Neural cell (in vitro differentiated cells): ENCODE results near the gene TNKS2. TPM values are rescaled to one million over a fixed set of nuclear protein-coding genes. Genes with fewer than 3 reads are reported as not detected.

Experiments used
- H2AFZ ChIP-seq: fragments of 200-600, 300-800 bp; sonication (generic), shearing (Covaris generic); 2 replicates; pipeline ENCODE4 v1.6.0; 2014; ENCODE audit warnings: low read depth, mild to moderate bottlenecking, antibody characterized with exemption, low read length, moderate library complexity
- H3F3A ChIP-seq: fragments of 200-600 bp; shearing (Covaris generic); 2 replicates; pipeline ENCODE4 v1.6.1; 2016; ENCODE audit warnings: mild to moderate bottlenecking, moderate library complexity, mixed read lengths, antibody characterized with exemption, low read length; ENCODE audit not compliant: insufficient read depth, poor library complexity, severe bottlenecking
- H3K27ac ChIP-seq: fragments of 200-600, 300-800 bp; sonication (generic), shearing (Covaris generic); 2 replicates; pipeline ENCODE4 v1.5.1; 2014; ENCODE audit warnings: mild to moderate bottlenecking, low read length, moderate library complexity
- H3K27me3 ChIP-seq: fragments of 300-800, 200-600 bp; sonication (generic), shearing (Covaris generic); 2 replicates; pipeline ENCODE4 v1.6.0; 2014; ENCODE audit warnings: mild to moderate bottlenecking, low read depth, low read length, moderate library complexity; ENCODE audit not compliant: insufficient read depth
- H3K36me3 ChIP-seq: fragments of 300-800, 200-600 bp; sonication (generic), shearing (Covaris generic); 2 replicates; pipeline ENCODE4 v1.5.1; 2014; ENCODE audit warnings: mild to moderate bottlenecking, antibody characterized with exemption, low read length, moderate library complexity; ENCODE audit not compliant: insufficient read depth
- H3K4me2 ChIP-seq: fragments of 300-800, 200-600 bp; sonication (generic), shearing (Covaris generic); 2 replicates; pipeline ENCODE4 v1.6.0; 2014; ENCODE audit warnings: mild to moderate bottlenecking, low read length
- H3K4me3 ChIP-seq: fragments of 300-800, 200-600 bp; sonication (generic), shearing (Covaris generic); 2 replicates; pipeline ENCODE4 v1.5.1; 2014; ENCODE audit warnings: mild to moderate bottlenecking, low read length, moderate library complexity
- H3K79me2 ChIP-seq: fragments of 200-600 bp; shearing (Covaris generic); replicated peaks from 2 replicates; pipeline ENCODE4 v1.6.0; 2014; ENCODE audit warnings: mild to moderate bottlenecking, low read length, moderate library complexity; ENCODE audit not compliant: insufficient read depth
- H3K9ac ChIP-seq: fragments of 300-800, 200-600 bp; sonication (generic), shearing (Covaris generic); 2 replicates; pipeline ENCODE4 v1.6.1; 2016; ENCODE audit warnings: mild to moderate bottlenecking, low read length, mixed read lengths
- H3K9me2 ChIP-seq: fragments of 200-600 bp; shearing (Covaris generic); 2 replicates; pipeline ENCODE4 v1.6.1; 2016; ENCODE audit warnings: mild to moderate bottlenecking, low read length, mixed read lengths; ENCODE audit not compliant: insufficient read depth
- H3K9me3 ChIP-seq: fragments of 200-600, 300-800 bp; sonication (generic), shearing (Covaris generic); 2 replicates; pipeline ENCODE4 v1.6.1; 2016; ENCODE audit warnings: mild to moderate bottlenecking, mixed run types, low read length, moderate library complexity, mixed read lengths
- H4K20me1 ChIP-seq: fragments of 200-600 bp; shearing (Covaris generic); 2 replicates; pipeline ENCODE4 v1.6.1; 2016; ENCODE audit warnings: mild to moderate bottlenecking, mixed run types; ENCODE audit not compliant: insufficient read depth
- EP300 ChIP-seq: fragments of 450-650 bp; conservative IDR thresholded peaks from 2 replicates; pipeline ENCODE4 v1.6.1; 2014; ENCODE audit warnings: antibody characterized with exemption, mild to moderate bottlenecking, moderate library complexity; ENCODE audit not compliant: poor library complexity, severe bottlenecking
- EZH2 ChIP-seq: fragments of 200-600, 300-800 bp; shearing (Covaris generic), sonication (generic); IDR thresholded peaks from 2 replicates; pipeline ENCODE4 v1.6.1; 2014; ENCODE audit warnings: antibody characterized with exemption, low read length, borderline replicate concordance, mild to moderate bottlenecking; ENCODE audit not compliant: insufficient read depth, poor library complexity, severe bottlenecking
- MXI1 ChIP-seq: fragments of 450-650 bp; conservative IDR thresholded peaks from 2 replicates; pipeline ENCODE4 v1.6.1; 2014; ENCODE audit warnings: antibody characterized with exemption, mild to moderate bottlenecking; ENCODE audit not compliant: poor library complexity, severe bottlenecking
- POLR2AphosphoS5 ChIP-seq: IDR thresholded peaks from 2 replicates; pipeline ENCODE4 v1.6.1; 2012
- RAD21 ChIP-seq: fragments of 450-650 bp; conservative IDR thresholded peaks from 2 replicates; pipeline ENCODE4 v1.6.1; 2014; ENCODE audit warnings: antibody characterized with exemption, mild to moderate bottlenecking, moderate library complexity
- SMC3 ChIP-seq: fragments of 450-650 bp; conservative IDR thresholded peaks from 2 replicates; pipeline ENCODE4 v1.6.1; 2014; ENCODE audit warnings: antibody characterized with exemption, mild to moderate bottlenecking, moderate library complexity; ENCODE audit not compliant: poor library complexity
- TAF1 ChIP-seq: IDR thresholded peaks from 2 replicates; pipeline ENCODE4 v1.6.1; 2012; ENCODE audit warnings: low read depth
- polyA plus RNA-seq: library from polyadenylated mRNA; depleted of rRNA; stranded (reverse); fragments of >200 nt; gene quantifications from 2 replicates; pipeline ENCODE4 v1.2.3, GENCODE V29; 2014
- TF ChIP-seq, protein P1 (sequence below): IDR thresholded peaks from 2 replicates; pipeline ENCODE4 v1.6.1; 2012; ENCODE audit warnings: borderline replicate concordance
- TF ChIP-seq, protein P2 (sequence below): fragments of 450-650 bp; IDR thresholded peaks from 2 replicates; pipeline ENCODE4 v1.5.1; 2014; ENCODE audit warnings: antibody characterized with exemption, mild to moderate bottlenecking, moderate library complexity; ENCODE audit not compliant: poor library complexity, severe bottlenecking

TNKS2 gene
- polyA plus RNA-seq, 1 donor from 2014 or later: 28.0 TPM

DNA sequence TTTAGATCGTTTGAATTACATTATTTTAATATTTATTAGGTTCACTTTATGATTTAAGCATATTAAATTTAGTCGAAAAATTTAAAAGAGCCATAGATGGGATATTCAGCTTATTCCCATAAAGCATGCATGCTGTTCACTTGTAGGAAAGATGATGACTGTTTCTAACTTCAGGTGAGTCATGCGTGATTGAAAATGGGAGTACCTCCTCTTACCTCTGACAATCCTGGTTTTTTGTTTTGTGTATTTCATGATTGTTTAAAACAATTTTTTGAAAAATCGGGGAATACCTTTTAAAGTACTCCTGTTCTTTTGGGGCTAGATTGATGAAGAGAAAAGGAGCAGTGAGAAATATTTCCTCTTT is 1.4 kb downstream of the TNKS2 start:
- Histone ChIP-seq H3K9ac (no peak overlapping the region), H3K9me2 (no peaks in the 10 kb centered on the region), H3K4me3 (peak overlapping the region; percentile 95), H3F3A (no peaks in the 10 kb centered on the region), H2AFZ (no peak overlapping the region), H3K4me2 (peak overlapping the region; percentile 83), H3K36me3 (no peaks in the 10 kb centered on the region), H3K9me3 (no peaks in the 10 kb centered on the region), H3K79me2 (peaks cover 69% of the 10 kb centered on the region), H3K27me3 (no peaks in the 10 kb centered on the region), H3K27ac (no peak overlapping the region), H4K20me1 (peaks cover 6% of the 10 kb centered on the region)
- TF ChIP-seq POLR2AphosphoS5 (no peak), TAF1 (no peak), MXI1 (peak; percentile 35), EP300 (no peak), EZH2 (no peak), RAD21 (no peak)
- TF ChIP-seq, protein P1, sequence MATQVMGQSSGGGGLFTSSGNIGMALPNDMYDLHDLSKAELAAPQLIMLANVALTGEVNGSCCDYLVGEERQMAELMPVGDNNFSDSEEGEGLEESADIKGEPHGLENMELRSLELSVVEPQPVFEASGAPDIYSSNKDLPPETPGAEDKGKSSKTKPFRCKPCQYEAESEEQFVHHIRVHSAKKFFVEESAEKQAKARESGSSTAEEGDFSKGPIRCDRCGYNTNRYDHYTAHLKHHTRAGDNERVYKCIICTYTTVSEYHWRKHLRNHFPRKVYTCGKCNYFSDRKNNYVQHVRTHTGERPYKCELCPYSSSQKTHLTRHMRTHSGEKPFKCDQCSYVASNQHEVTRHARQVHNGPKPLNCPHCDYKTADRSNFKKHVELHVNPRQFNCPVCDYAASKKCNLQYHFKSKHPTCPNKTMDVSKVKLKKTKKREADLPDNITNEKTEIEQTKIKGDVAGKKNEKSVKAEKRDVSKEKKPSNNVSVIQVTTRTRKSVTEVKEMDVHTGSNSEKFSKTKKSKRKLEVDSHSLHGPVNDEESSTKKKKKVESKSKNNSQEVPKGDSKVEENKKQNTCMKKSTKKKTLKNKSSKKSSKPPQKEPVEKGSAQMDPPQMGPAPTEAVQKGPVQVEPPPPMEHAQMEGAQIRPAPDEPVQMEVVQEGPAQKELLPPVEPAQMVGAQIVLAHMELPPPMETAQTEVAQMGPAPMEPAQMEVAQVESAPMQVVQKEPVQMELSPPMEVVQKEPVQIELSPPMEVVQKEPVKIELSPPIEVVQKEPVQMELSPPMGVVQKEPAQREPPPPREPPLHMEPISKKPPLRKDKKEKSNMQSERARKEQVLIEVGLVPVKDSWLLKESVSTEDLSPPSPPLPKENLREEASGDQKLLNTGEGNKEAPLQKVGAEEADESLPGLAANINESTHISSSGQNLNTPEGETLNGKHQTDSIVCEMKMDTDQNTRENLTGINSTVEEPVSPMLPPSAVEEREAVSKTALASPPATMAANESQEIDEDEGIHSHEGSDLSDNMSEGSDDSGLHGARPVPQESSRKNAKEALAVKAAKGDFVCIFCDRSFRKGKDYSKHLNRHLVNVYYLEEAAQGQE: no peak
- TF ChIP-seq, protein P2, sequence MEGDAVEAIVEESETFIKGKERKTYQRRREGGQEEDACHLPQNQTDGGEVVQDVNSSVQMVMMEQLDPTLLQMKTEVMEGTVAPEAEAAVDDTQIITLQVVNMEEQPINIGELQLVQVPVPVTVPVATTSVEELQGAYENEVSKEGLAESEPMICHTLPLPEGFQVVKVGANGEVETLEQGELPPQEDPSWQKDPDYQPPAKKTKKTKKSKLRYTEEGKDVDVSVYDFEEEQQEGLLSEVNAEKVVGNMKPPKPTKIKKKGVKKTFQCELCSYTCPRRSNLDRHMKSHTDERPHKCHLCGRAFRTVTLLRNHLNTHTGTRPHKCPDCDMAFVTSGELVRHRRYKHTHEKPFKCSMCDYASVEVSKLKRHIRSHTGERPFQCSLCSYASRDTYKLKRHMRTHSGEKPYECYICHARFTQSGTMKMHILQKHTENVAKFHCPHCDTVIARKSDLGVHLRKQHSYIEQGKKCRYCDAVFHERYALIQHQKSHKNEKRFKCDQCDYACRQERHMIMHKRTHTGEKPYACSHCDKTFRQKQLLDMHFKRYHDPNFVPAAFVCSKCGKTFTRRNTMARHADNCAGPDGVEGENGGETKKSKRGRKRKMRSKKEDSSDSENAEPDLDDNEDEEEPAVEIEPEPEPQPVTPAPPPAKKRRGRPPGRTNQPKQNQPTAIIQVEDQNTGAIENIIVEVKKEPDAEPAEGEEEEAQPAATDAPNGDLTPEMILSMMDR: no peak

GRCh38 chr10:91800182-91800581 is 2.0 kb downstream of the TNKS2 start:
- Histone ChIP-seq H3K9me3 (no peaks in the 10 kb centered on the region), H3K27ac (no peak overlapping the region), H4K20me1 (peaks cover 6% of the 10 kb centered on the region), H3F3A (no peaks in the 10 kb centered on the region), H3K79me2 (peaks cover 72% of the 10 kb centered on the region), H3K9me2 (no peaks in the 10 kb centered on the region), H3K36me3 (peaks cover 3% of the 10 kb centered on the region), H3K4me2 (peak overlapping the region; percentile 83), H3K4me3 (peak overlapping the region; percentile 95), H3K27me3 (no peaks in the 10 kb centered on the region), H3K9ac (no peak overlapping the region), H2AFZ (no peak overlapping the region)
- no peak for TF ChIP-seq SMC3
- TF ChIP-seq, protein P1: no peak
- no peak for TF ChIP-seq EP300
- TF ChIP-seq EZH2: no peak
- no peak for TF ChIP-seq POLR2AphosphoS5
- TF ChIP-seq RAD21: no peak
- TF ChIP-seq MXI1: no peak
- no peak for TF ChIP-seq TAF1
- TF ChIP-seq, protein P2: no peak
